ENCODE measurements around the gene NEDD4L. TPM values are rescaled to one million over a fixed set of nuclear protein-coding genes. Genes with fewer than 3 reads are reported as not detected.

The NEDD4L gene
- total and polyA plus RNA-seq, 10 of the 15 experiments (the other 5 are each of a cell fraction or from before 2014, with no cell fraction given): 7.4 to 24.0 (median 17.7) TPM

DNA sequence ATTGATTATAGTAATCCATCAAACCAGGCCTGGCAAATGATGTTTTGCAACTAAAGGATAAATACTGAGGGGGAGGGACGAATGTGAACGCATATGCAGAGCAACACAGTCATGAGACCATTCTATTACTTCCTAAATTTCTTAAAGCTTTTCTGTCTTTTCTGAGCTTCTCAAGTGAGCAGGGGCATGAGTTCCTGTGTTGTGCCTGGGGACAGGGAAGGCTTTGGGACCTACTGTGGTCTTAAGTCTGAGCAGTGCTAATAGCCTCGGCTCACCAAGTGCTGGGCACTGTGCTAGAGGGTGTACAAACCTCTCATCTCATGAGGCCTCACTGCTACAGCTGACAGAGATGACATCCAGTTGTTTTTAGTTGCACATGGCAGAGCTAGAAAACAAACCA lies 182.4 kb downstream of the NEDD4L start (continued):
- TF ChIP-seq FOXM1 (IDR thresholded peaks at IDR 0.05; ENCODE audit: low read depth, low read length) (no peak), PAX8 (IDR thresholded peaks at IDR 0.05) (no peak), EZH2 (IDR thresholded peaks at IDR 0.05; ENCODE audit: borderline replicate concordance, control insufficient read depth, low read depth, low read length) (no peak)

GRCh38 chr18:58227361-58227930 lies 183.4 kb downstream of the NEDD4L start:
- DNase-seq (ENCODE audit: low read depth, low spot score) (no peak), FAIRE-seq (no peak), ATAC-seq (no peak)
- WGBS (ENCODE audit: insufficient coverage, insufficient replicate concordance, low lambda C conversion rate, missing lambda C conversion rate): 70% methylated on average over 9 of the region's 9 CpGs
- Histone ChIP-seq H4K20me1 (ENCODE audit: control insufficient read depth, insufficient read depth) (no peaks in the 10 kb centered on the region), H3K4me3 (no peak overlapping the region), H3K9me3 (replicated peaks; ENCODE audit: control insufficient read depth, insufficient read depth, low read length) (no peaks in the 10 kb centered on the region), H2AFZ (ENCODE audit: control insufficient read depth, low read depth, low read length) (no peak overlapping the region), H3K4me1 (ENCODE audit: control insufficient read depth, insufficient read depth, low read length) (peaks cover 18% of the 10 kb centered on the region), H3K27ac (ENCODE audit: control insufficient read depth, insufficient read depth) (no peak overlapping the region), H3K27me3 (replicated peaks in 1 of 2; ENCODE audit: control insufficient read depth in 2 of 2, insufficient read depth in 2 of 2, low read length in 1 of 2) (no peaks in the 10 kb centered on the region), H3K79me2 (ENCODE audit: control insufficient read depth, insufficient read depth, low read length) (no peaks in the 10 kb centered on the region; the same call in 1 of the 2 replicates), H3K4me2 (ENCODE audit: control insufficient read depth, insufficient read depth) (no peak overlapping the region), H3K36me3 (ENCODE audit: control insufficient read depth in 2 of 2, insufficient read depth in 2 of 2, low read length in 1 of 2) (no peaks in the 10 kb centered on the region), H3K9ac (ENCODE audit: control insufficient read depth, insufficient read depth, low read length) (no peak overlapping the region)
- CTCF ChIA-PET: interaction anchor here (0.6 to 1.7 kb wide), 7 partner anchors 10 to 554 kb away, joined by 3 to 8 read pairs (median 3); no protein-coding TSS in a partner anchor
- no TSS peak for BruUV-seq (replicated peaks)
- intact Hi-C loops (cut with micrococcal nuclease; ENCODE audit: unreplicated experiment) (no loop called here), in situ Hi-C loops (cut with MboI) (no loop called here)
- RAD21 ChIA-PET (ENCODE audit: unreplicated experiment): interaction anchor here (0.8 to 6.5 kb wide), 4 partner anchors 13 to 33 kb away, joined by 3 to 70 read pairs (median 8); no protein-coding TSS in a partner anchor
- POLR2A ChIA-PET: interaction anchor here (0.6 to 7.5 kb wide), 4 partner anchors 15 to 170 kb away, joined by 3 to 46 read pairs (median 7); no protein-coding TSS in a partner anchor
- SMC1A ChIA-PET (ENCODE audit: uncharacterized antibody, unreplicated experiment): interaction anchor here (0.7 to 11.7 kb wide), 15 partner anchors 10 to 185 kb away, joined by 3 to 114 read pairs (median 3); no protein-coding TSS in a partner anchor
- TF ChIP-seq TBL1XR1 (IDR thresholded peaks at IDR 0.05; ENCODE audit: low read depth, low read length): no peak
- TF ChIP-seq MTA2 (IDR thresholded peaks at IDR 0.05; ENCODE audit: low read depth): peak; percentile 23; the same call in 1 of the 2 replicates
